WERI-Rb-1 (cell line): ENCODE measurements around the gene ARID2.

Source experiments
- DNase-seq: peaks from one replicate; pipeline ENCODE4 v3.0.0-alpha.2; 2020
- H3K27ac ChIP-seq: fragments of 250-450 bp; sonication (Bioruptor Pico); 2 replicates; pipeline ENCODE4 v1.5.1; 2020; ENCODE audit warnings: mild to moderate bottlenecking, moderate library complexity
- H3K27me3 ChIP-seq: fragments of 250-450 bp; sonication (Bioruptor Pico); 2 replicates; pipeline ENCODE4 v1.5.1; 2021; ENCODE audit warnings: mild to moderate bottlenecking, low read depth, moderate library complexity; ENCODE audit not compliant: insufficient read depth, severe bottlenecking
- H3K36me3 ChIP-seq: fragments of 250-450 bp; sonication (Bioruptor Pico); 2 replicates; pipeline ENCODE4 v1.5.1; 2020; ENCODE audit warnings: mild to moderate bottlenecking, moderate library complexity
- H3K4me3 ChIP-seq: 2 replicates; pipeline ENCODE4 v1.5.1; 2011; ENCODE audit warnings: low read depth, mild to moderate bottlenecking, control low read depth, low read length
- H3K9me3 ChIP-seq: fragments of 250-450 bp; sonication (Bioruptor Pico); 2 replicates; pipeline ENCODE4 v1.5.1; 2021; ENCODE audit warnings: mild to moderate bottlenecking, moderate library complexity; ENCODE audit not compliant: severe bottlenecking
- TF ChIP-seq, protein P1 (sequence below): IDR thresholded peaks from 2 replicates; pipeline ENCODE4 v1.5.1; 2011; ENCODE audit warnings: low read depth, mild to moderate bottlenecking, control low read depth, inconsistent platforms, low read length

Gene ARID2

DNA sequence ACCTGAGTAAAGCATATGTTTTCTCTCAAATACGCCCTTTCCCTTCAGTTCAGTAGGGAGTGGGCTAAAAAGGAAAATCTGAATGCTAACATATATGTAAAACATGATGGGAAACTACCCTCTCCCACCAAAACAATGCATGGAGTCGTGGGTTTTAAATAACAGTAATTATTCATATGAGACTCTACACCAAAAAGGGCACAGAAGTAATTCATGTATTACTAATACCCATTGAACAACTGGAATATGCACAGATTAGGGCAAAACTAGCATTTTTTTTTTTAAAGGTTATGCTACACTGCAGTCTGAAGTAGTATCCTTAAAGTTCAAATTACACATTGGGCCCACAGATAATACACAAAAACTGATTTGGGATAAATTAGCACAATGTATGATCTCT lies 8.1 kb upstream of the ARID2 start:
- H3K36me3 ChIP-seq = no peaks in the 10 kb centered on the region
- no peak overlapping the region for H3K27ac ChIP-seq
- no peaks in the 10 kb centered on the region for H3K9me3 ChIP-seq
- TF ChIP-seq, protein P1, sequence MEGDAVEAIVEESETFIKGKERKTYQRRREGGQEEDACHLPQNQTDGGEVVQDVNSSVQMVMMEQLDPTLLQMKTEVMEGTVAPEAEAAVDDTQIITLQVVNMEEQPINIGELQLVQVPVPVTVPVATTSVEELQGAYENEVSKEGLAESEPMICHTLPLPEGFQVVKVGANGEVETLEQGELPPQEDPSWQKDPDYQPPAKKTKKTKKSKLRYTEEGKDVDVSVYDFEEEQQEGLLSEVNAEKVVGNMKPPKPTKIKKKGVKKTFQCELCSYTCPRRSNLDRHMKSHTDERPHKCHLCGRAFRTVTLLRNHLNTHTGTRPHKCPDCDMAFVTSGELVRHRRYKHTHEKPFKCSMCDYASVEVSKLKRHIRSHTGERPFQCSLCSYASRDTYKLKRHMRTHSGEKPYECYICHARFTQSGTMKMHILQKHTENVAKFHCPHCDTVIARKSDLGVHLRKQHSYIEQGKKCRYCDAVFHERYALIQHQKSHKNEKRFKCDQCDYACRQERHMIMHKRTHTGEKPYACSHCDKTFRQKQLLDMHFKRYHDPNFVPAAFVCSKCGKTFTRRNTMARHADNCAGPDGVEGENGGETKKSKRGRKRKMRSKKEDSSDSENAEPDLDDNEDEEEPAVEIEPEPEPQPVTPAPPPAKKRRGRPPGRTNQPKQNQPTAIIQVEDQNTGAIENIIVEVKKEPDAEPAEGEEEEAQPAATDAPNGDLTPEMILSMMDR = no peak
- no peaks in the 10 kb centered on the region for H3K27me3 ChIP-seq
- no peak for DNase-seq
- no peak overlapping the region for H3K4me3 ChIP-seq

DNA sequence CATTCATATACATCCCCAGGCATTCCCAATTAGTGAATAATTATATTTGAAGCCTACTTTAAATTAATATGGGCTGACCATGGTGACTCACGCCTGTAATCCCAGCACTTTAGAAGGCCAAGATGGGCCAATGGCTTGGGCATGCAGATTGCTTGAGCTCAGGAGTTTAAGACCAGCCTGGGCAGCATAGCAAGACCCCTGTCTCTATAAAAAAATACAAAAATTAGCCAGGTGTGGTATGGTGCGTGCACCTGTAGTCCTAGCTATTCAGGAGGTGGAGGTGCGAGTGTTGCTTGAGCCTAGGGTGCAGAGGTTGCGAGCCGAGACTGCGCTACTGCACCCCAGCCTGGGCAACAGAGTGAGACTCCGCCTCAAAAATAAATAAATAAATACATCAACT lies 7.6 kb upstream of the ARID2 start:
- Histone ChIP-seq H3K9me3 (no peaks in the 10 kb centered on the region), H3K27me3 (no peaks in the 10 kb centered on the region), H3K36me3 (no peaks in the 10 kb centered on the region), H3K27ac (no peak overlapping the region), H3K4me3 (no peak overlapping the region)
- no peak for DNase-seq
- TF ChIP-seq, protein P1 = no peak

DNA sequence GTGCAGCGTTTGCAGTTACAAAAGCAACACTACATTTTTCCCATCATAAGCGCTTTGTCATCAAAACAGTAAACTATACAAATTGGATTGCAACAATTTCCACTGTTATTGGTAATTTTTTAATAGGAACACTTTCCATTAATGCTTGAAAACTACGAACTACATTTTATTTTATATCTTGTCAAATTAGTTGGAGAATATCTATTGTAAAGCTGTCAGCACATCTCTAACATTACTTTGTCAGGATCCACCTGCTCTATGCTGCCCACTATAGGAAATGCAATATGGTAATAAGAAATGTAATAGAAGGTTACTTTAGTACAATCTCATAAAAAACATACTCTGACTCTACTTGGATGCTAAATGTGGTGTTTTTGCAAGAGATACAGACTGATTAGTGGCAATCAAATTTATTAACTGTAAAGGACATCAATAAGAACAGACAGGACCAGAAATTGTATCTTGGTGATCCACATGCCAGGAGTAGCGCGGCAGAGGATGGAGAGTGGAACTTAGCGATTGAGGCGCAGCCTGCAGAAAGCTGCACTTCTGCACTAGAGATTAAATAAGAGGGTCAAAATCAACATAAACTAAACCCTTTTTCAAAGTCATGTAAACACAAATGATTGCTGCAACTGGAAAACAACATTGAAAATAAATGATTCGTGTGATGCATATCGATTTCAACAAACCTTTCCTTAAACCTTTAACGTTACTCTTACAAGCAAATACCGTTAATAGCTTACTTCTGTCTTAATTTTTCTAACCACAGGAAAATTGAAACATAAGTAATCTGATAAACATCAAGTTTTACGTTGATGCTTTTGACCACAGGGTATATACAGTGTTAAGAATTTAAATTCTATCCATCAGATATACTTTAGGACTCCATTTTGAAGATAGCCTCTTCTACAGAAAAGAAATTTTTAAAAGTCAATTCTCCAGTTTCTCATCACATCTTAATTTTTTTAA lies 3.6 kb upstream of the ARID2 start:
- H3K27ac ChIP-seq = peak overlapping the region; percentile 99
- TF ChIP-seq, protein P1 = peak; percentile 6; the same call in 1 of the 2 replicates
- no peaks in the 10 kb centered on the region; the same call in 1 of the 2 replicates for H3K36me3 ChIP-seq
- DNase-seq = peak; percentile 17
- no peaks in the 10 kb centered on the region for H3K27me3 ChIP-seq
- no peaks in the 10 kb centered on the region for H3K9me3 ChIP-seq
- peak overlapping the region; percentile 78 for H3K4me3 ChIP-seq

DNA sequence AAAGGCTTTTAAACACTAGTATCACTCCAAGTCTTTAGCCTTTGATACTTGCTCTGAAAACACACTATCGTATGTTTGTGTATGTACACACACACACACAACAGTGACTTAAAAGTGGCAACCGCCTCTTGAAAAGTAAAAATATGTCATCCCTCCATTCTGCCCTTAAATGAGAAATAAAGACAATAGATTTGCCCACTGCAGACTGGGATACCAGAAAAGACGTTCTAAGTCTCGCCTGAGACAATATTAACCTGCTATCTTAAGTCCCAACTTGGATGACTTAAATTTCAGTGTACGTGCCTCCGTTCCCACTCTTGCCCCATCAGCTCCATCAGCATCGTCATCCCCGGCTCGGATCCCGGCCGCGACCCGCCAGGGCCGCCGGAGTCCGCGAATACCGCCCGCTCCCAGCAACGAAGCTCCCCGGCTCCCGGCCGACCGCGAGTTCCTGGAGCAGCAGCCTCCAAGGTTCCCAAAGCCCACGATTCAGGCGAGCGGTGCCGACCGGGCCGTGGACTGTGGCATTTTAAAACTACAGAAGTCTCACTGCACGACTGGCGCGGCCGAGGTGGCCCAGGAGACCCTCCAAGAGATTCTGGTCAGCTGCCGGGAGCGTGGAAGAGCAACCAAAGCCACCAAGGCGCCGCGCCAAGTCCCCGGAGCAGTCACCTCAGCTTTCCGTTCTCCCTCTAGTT lies 2.8 kb upstream of the ARID2 start:
- H3K27ac ChIP-seq = peak overlapping the region; percentile 99
- H3K27me3 ChIP-seq = no peaks in the 10 kb centered on the region
- no peaks in the 10 kb centered on the region for H3K9me3 ChIP-seq
- TF ChIP-seq, protein P1 = no peak
- no peaks in the 10 kb centered on the region; the same call in 1 of the 2 replicates for H3K36me3 ChIP-seq
- H3K4me3 ChIP-seq = peak overlapping the region; percentile 78
- DNase-seq = peak; percentile 25

DNA sequence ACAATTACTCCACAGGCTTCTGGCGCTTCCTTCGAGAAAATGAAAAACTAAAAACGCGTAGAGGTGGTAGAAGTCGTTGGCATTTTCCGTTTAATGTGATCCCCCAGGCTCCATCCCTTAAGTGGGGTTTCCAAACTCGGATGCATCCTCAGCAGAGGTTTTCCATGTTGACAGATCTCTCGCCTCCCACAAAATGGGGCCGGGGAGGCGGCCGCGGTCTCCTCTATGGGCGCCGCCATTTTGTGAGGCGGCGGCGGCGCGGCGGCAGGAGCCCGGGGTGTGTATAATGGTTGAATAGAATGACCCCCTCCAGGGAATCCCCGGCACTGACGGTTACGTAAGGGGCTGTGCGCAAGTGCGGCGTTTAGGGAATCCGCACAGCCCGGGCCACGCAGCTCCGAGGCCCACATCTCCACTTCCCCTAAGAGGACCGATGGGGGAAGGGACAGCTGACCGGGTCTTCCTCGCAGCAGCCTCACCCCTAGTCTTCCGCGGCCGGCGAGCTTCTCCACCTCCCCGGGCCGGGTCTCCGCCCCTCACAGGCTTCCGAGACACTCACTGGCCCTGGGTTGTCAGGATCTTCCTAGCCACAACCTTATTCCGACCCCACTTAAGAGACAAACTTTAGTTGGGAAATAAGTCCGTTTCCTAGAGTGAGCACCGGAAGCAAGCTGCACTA lies 2.1 kb upstream of the ARID2 start:
- DNase-seq = peak; percentile 97
- H3K36me3 ChIP-seq = peaks cover 3% of the 10 kb centered on the region
- TF ChIP-seq, protein P1 = no peak
- H3K4me3 ChIP-seq = peak overlapping the region; percentile 78
- H3K27ac ChIP-seq = peak overlapping the region; percentile 99
- no peaks in the 10 kb centered on the region for H3K27me3 ChIP-seq
- no peaks in the 10 kb centered on the region for H3K9me3 ChIP-seq
